ENCODE data around the gene NEK10. TPM values are rescaled to one million over a fixed set of nuclear protein-coding genes. Genes with fewer than 3 reads are reported as not detected.

The NEK10 gene
- total RNA-seq (2014; rRNA removed; shearing (Covaris generic)): 0.26 and 0.28 TPM in 2 replicates
- 1.1 and 1.3 TPM in 2 replicates for total RNA-seq (2022)
- Bru-seq, nascent RNA: percentile 23 among the genes with signal in this experiment
- percentile 25 among the genes with signal in this experiment for BruChase-seq, experiment 1, labeled RNA remaining after a 6-hour chase
- BruChase-seq, experiment 2, labeled RNA remaining after a 2-hour chase: percentile 27 among the genes with signal in this experiment
- long read RNA-seq, partial matches to known transcripts: 0 of 1 reads
- long read RNA-seq, other reads (novel, unspliced or antisense): 1 of 1 reads

- peak; percentile 58 for DNase-seq (ENCODE audit: low spot score)
- no peak for TF ChIP-seq EZH2phosphoT487 (IDR thresholded peaks at IDR 0.05; ENCODE audit: borderline replicate concordance, low read depth, low read length)
- TF ChIP-seq, protein P1, sequence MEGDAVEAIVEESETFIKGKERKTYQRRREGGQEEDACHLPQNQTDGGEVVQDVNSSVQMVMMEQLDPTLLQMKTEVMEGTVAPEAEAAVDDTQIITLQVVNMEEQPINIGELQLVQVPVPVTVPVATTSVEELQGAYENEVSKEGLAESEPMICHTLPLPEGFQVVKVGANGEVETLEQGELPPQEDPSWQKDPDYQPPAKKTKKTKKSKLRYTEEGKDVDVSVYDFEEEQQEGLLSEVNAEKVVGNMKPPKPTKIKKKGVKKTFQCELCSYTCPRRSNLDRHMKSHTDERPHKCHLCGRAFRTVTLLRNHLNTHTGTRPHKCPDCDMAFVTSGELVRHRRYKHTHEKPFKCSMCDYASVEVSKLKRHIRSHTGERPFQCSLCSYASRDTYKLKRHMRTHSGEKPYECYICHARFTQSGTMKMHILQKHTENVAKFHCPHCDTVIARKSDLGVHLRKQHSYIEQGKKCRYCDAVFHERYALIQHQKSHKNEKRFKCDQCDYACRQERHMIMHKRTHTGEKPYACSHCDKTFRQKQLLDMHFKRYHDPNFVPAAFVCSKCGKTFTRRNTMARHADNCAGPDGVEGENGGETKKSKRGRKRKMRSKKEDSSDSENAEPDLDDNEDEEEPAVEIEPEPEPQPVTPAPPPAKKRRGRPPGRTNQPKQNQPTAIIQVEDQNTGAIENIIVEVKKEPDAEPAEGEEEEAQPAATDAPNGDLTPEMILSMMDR (conservative IDR thresholded peaks at IDR 0.05; ENCODE audit: low read length): no peak
- H3K4me1 ChIP-seq (ENCODE audit: insufficient read depth, low read length, poor library complexity, severe bottlenecking): no peaks in the 10 kb centered on the region
- CTCF ChIA-PET (ENCODE audit: unreplicated experiment): no interaction called here
- H3K9me2 ChIP-seq (ENCODE audit: insufficient read depth, low read length): no peaks in the 10 kb centered on the region
- no peaks in the 10 kb centered on the region for H3K9me3 ChIP-seq (ENCODE audit: low read length)
- BruUV-seq (replicated peaks): no TSS peak
- no peaks in the 10 kb centered on the region for H3K36me3 ChIP-seq (ENCODE audit: insufficient read depth, low read length)
- H4K20me1 ChIP-seq (ENCODE audit: insufficient read depth, low read length): no peaks in the 10 kb centered on the region
- H3K79me2 ChIP-seq (ENCODE audit: insufficient read depth, low read depth, low read length): no peaks in the 10 kb centered on the region
- H3K4me3 ChIP-seq (ENCODE audit: low read depth, low read length, poor library complexity, severe bottlenecking): peak within 1 kb of the TSS; percentile 63
- H2AFZ ChIP-seq (ENCODE audit: low read length): peak within 1 kb of the TSS; percentile 44; the same call in 1 of the 2 replicates
- H3K27ac ChIP-seq (ENCODE audit: low read depth, low read length, poor library complexity, severe bottlenecking): no peak within 1 kb of the TSS
- POLR2A ChIA-PET: interaction anchor here (0.6 to 1.1 kb wide), 2 partner anchors 12 to 23 kb away, joined by 3 read pairs; no protein-coding TSS in a partner anchor
- intact Hi-C loops (cut with micrococcal nuclease; ENCODE audit: unreplicated experiment): no loop called here
- peak within 1 kb of the TSS; percentile 67 for H3K4me2 ChIP-seq (ENCODE audit: low read length)
These were observed at the start of gene NEK10 for GRCh38 chr3:27368831-27369607. NEK10 (minus strand) TSS chr3:27369383; CDS start chr3:27352882, 16,501 bp downstream.

DNA sequence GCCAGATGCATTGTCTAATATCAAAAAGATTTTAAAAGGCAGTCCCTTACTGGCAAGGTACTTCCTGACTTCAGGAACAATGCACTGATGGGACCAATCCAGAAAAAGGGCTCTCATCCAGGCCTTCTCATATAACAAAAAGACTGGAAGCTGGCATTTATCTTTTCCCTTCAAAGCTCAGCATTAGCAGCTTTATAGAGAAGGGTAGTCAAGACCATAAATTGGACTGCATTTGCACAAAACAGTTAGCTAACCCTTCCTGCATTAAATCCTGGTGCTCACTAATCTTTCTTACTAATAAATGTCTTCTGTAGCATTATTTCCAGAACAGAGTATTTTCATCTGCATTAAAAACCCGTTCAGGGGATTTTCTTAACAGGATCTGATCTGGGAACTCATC is 46.0 kb upstream of the NEK10 start:
- TF ChIP-seq EZH2phosphoT487 (IDR thresholded peaks at IDR 0.05; ENCODE audit: borderline replicate concordance, low read depth, low read length): no peak
- TF ChIP-seq, protein P1 (conservative IDR thresholded peaks at IDR 0.05; ENCODE audit: low read length): no peak

More for the DNA sequence above, 46.0 kb upstream of the NEK10 start:
- BruUV-seq (replicated peaks): no TSS peak
- no peaks in the 10 kb centered on the region for H3K4me1 ChIP-seq (ENCODE audit: insufficient read depth, low read length, poor library complexity, severe bottlenecking)
- H3K27ac ChIP-seq (ENCODE audit: low read depth, low read length, poor library complexity, severe bottlenecking): no peak overlapping the region
- intact Hi-C loops (cut with micrococcal nuclease; ENCODE audit: unreplicated experiment): no loop called here
- H3K4me2 ChIP-seq (ENCODE audit: low read length): no peak overlapping the region
- ChIA-PET CTCF (ENCODE audit: unreplicated experiment) (no interaction called here), POLR2A (interaction anchor here (0.9 to 1.5 kb wide), 2 partner anchors 12 to 58 kb away, joined by 4 to 5 read pairs; no protein-coding TSS in a partner anchor)
- no peak overlapping the region for H3K4me3 ChIP-seq (ENCODE audit: low read depth, low read length, poor library complexity, severe bottlenecking)
- H3K9me3 ChIP-seq (ENCODE audit: low read length): no peaks in the 10 kb centered on the region
- H3K9me2 ChIP-seq (ENCODE audit: insufficient read depth, low read length): no peaks in the 10 kb centered on the region; the same call in 1 of the 2 replicates
- peaks cover 50% of the 10 kb centered on the region for H3K36me3 ChIP-seq (ENCODE audit: insufficient read depth, low read length)
- H3K79me2 ChIP-seq (ENCODE audit: insufficient read depth, low read depth, low read length): no peaks in the 10 kb centered on the region
- H2AFZ ChIP-seq (ENCODE audit: low read length): no peak overlapping the region
- no peak for DNase-seq (ENCODE audit: low spot score)
- no peaks in the 10 kb centered on the region for H4K20me1 ChIP-seq (ENCODE audit: insufficient read depth, low read length)

Data from OCI-LY7 (cell line).